K562 (cell line): Measurements from ENCODE around the gene UPK2. TPM values are rescaled to one million over a fixed set of nuclear protein-coding genes. Genes with fewer than 3 reads are reported as not detected.
A peak's percentile ranks its signal among the peaks of the same experiment; 100 is the strongest.

Source experiments
- CEBPZ ChIP-seq: fragments of 150-350 bp; IDR thresholded peaks from 2 replicates; pipeline ENCODE4 v1.6.1; 2014; ENCODE audit warnings: low read depth, mild to moderate bottlenecking, low read length, borderline replicate concordance
- ETS2 ChIP-seq: IDR thresholded peaks from 2 replicates; pipeline ENCODE4 v1.6.1; 2016; ENCODE audit warnings: borderline replicate concordance, missing genetic modification characterization, mild to moderate bottlenecking, moderate library complexity, missing compliant biosample characterization; ENCODE audit not compliant: poor library complexity, severe bottlenecking
- LARP7 ChIP-seq: fragments of 450-650 bp; IDR thresholded peaks from 2 replicates; pipeline ENCODE4 v1.6.1; 2016
- PHF8 ChIP-seq: fragments of 200-600 bp; sonication (generic); IDR thresholded peaks from 2 replicates; pipeline ENCODE4 v1.6.1; 2012; ENCODE audit warnings: mixed run types, mild to moderate bottlenecking, inconsistent platforms, low read length, moderate library complexity, borderline replicate concordance
- SMARCE1 ChIP-seq: fragments of 450-650 bp; IDR thresholded peaks from 2 replicates; pipeline ENCODE4 v1.7.1; 2016; ENCODE audit warnings: mild to moderate bottlenecking
- YY1 ChIP-seq, 3 experiments: IDR thresholded peaks; 2 replicates each; pipeline ENCODE4 v1.6.1; 2011; ENCODE audit warnings: low read length in 2 of 3, mild to moderate bottlenecking in 2 of 3, moderate library complexity in 2 of 3, borderline replicate concordance in 1 of 3, control low read depth in 1 of 3, low read depth in 1 of 3; ENCODE audit not compliant: insufficient read depth in 3 of 3, insufficient replicate concordance in 2 of 3, control insufficient read depth in 1 of 3, insufficient read length in 1 of 3; ENCODE audit errors: extremely low read depth in 1 of 3
- polyA plus RNA-seq, 8 experiments: library from polyadenylated mRNA; depleted of rRNA in 4 of 8; stranded (reverse) in 5 of 8; unstranded in 3 of 8; fragments of >200 nt; fragmentation: Nextera tagmentation in 2 of 8; fragmentation: Illumina TruSeq in 1 of 8; extraction: Ambion mirVana in 2 of 8; extraction: Trizol in 1 of 8; gene quantifications; 2 replicates each; pipeline versions ENCODE4 v1.2.1 to v1.2.3, GENCODE V29; 2011 to 2014; ENCODE audit warnings: inconsistent platforms in 1 of 8, missing spikeins in 1 of 8
- total RNA-seq, 7 experiments: library from RNA; depleted of rRNA in 6 of 7; stranded (reverse); fragments of >200 nt in 6 of 7; fragmentation: Illumina TruSeq in 2 of 7; extraction: Trizol in 2 of 7; gene quantifications; 2 replicates each; pipeline versions ENCODE4 v1.2.1 to v1.2.3, GENCODE V29; 2011 to 2021; ENCODE audit warnings: low replicate concordance in 1 of 7
- TF ChIP-seq, protein P1 (sequence below): fragments of 200-800 bp; sonication (Bioruptor generic); IDR thresholded peaks from 2 replicates; pipeline ENCODE4 v1.6.1; 2017; ENCODE audit warnings: missing genetic modification characterization, missing compliant biosample characterization
- TF ChIP-seq, protein P2 (sequence below): sonication (generic); formaldehyde crosslinking; IDR thresholded peaks from 2 replicates; pipeline ENCODE4 v1.9.0; 2022; ENCODE audit warnings: mild to moderate bottlenecking, missing genetic modification reagents

The UPK2 gene
- total and polyA plus RNA-seq, 9 of the 15 experiments (the other 6 are each of a cell fraction or from before 2014, with no cell fraction given): not detected

DNA sequence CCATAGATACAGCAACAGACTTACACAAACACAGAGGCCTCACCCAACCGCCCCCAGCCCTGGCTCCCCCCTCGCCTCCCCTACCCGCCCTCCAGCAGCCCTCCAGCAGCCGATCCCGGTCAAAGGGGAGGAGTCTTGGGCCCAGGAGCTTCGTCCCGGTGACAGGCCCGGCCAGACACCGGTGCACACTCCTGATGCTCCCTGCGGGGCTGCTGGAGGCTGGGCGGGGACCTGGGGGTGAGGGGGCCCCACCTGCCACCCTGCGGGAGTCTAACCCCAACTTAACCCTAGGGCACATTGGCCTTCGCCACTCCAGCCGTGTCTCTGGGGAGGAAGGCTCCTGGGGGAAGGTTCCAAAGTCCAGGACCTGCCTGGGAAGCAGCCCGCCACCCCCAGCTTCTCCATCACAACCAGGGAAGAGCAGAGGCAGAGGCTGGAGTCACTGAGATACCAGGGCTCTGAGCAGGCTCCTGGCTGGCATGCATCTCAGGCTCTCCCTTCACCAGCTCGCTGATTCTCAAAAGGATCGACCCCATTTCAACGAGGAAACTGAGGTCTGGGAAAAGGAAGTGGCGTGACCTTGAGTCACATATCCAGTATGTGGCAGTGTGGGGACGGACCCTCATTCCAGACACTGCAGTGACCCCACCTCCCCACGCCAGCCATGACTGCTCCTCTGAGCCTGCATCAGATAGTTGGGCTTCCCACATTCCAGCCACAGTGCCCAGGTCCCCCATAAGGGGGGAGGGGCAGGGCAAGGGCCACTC is 44.8 kb upstream of the UPK2 start (continued):
- TF ChIP-seq, protein P1, sequence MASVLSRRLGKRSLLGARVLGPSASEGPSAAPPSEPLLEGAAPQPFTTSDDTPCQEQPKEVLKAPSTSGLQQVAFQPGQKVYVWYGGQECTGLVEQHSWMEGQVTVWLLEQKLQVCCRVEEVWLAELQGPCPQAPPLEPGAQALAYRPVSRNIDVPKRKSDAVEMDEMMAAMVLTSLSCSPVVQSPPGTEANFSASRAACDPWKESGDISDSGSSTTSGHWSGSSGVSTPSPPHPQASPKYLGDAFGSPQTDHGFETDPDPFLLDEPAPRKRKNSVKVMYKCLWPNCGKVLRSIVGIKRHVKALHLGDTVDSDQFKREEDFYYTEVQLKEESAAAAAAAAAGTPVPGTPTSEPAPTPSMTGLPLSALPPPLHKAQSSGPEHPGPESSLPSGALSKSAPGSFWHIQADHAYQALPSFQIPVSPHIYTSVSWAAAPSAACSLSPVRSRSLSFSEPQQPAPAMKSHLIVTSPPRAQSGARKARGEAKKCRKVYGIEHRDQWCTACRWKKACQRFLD (CRISPR knock-in tag): 0 out of 2 replicates have a peak, but pooled peaks have one; percentile 15
- TF ChIP-seq ETS2 (tag) (no peak), LARP7 (0 out of 2 replicates have a peak, but pooled peaks have one; percentile 13), SMARCE1 (0 out of 2 replicates have a peak, but pooled peaks have one; percentile 3), PHF8 (peak; percentile 2; the same call in 1 of the 2 replicates), YY1 (IDR thresholded peaks at IDR 0.05; ENCODE audit: borderline replicate concordance in 1 of 3, control insufficient read depth in 1 of 3, extremely low read depth in 1 of 3, insufficient read depth in 3 of 3, insufficient read length in 1 of 3, insufficient replicate concordance in 2 of 3, low read depth in 1 of 3, low read length in 2 of 3) (peak in 1 of 3 experiments; percentile 42), CEBPZ (no peak)
- TF ChIP-seq, protein P2, sequence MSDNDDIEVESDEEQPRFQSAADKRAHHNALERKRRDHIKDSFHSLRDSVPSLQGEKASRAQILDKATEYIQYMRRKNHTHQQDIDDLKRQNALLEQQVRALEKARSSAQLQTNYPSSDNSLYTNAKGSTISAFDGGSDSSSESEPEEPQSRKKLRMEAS: 0 out of 2 replicates have a peak, but pooled peaks have one; percentile 2
- TF ChIP-seq, all 486 proteins: peak for 14
